Vagina (tissue), 2 donors: ENCODE results near the gene PRKAA1. TPM values are rescaled to one million over a fixed set of nuclear protein-coding genes. Genes with fewer than 3 reads are reported as not detected.
A peak's percentile ranks its signal among the peaks of the same experiment; 100 is the strongest.

Experiments
- DNase-seq, 2 donors: peaks; one replicate each; pipeline ENCODE4 v3.0.0-alpha.2; 2017; ENCODE audit errors: extremely low spot score in 2 of 2
- H3K27ac ChIP-seq: fragments of 200-600 bp; sonication (generic); one replicate; pipeline ENCODE4 v1.5.1; 2019
- H3K27me3 ChIP-seq: fragments of 200-600 bp; sonication (generic); one replicate; pipeline ENCODE4 v1.5.1; 2019
- H3K36me3 ChIP-seq, 2 donors: fragments of 200-600 bp; sonication (generic); one replicate each; pipeline ENCODE4 v1.5.1; 2017 to 2019
- H3K4me1 ChIP-seq: fragments of 200-600 bp; sonication (generic); one replicate; pipeline ENCODE4 v1.5.1; 2019
- H3K4me3 ChIP-seq, 2 donors: fragments of 200-600 bp; sonication (generic); 1 replicate in 1 of 2; 2 replicates in 1 of 2; pipeline ENCODE4 v1.5.1; 2016 to 2019
- H3K9me3 ChIP-seq: fragments of 200-600 bp; sonication (generic); one replicate; pipeline ENCODE4 v1.5.1; 2019
- POLR2A ChIP-seq, 2 donors: fragments of 450-650 bp; IDR thresholded peaks; one replicate each; pipeline ENCODE4 v1.6.1; 2017; ENCODE audit warnings: antibody characterized with exemption in 2 of 2, mild to moderate bottlenecking in 2 of 2, moderate library complexity in 2 of 2
- POLR2AphosphoS5 ChIP-seq, 2 donors: sonication (generic); formaldehyde crosslinking; IDR thresholded peaks; one replicate each; pipeline ENCODE4 v1.9.0; 2017; ENCODE audit warnings: antibody characterized with exemption in 2 of 2, mild to moderate bottlenecking in 2 of 2, low read depth in 1 of 2; ENCODE audit not compliant: insufficient read depth in 1 of 2
- intact Hi-C: fragments of 100-400 bp; cut with DNase I; formaldehyde crosslinking; loops from one replicate; pipeline ENCODE4 v1.15.1; 2023
- total RNA-seq: library from RNA; depleted of rRNA; stranded (reverse); fragments of >200 nt; gene quantifications from one replicate; pipeline ENCODE4 v1.2.3, GENCODE V29; 2016
- TF ChIP-seq, protein P1 (sequence below), 3 experiments: fragments of 450-650 bp in 2 of 3; fragments of 200-600 bp in 1 of 3; sonication (generic) in 1 of 3; IDR thresholded peaks; one replicate each; pipeline ENCODE4 v1.5.1; 2017 to 2019; ENCODE audit warnings: antibody characterized with exemption in 3 of 3, mild to moderate bottlenecking in 2 of 3, moderate library complexity in 2 of 3

PRKAA1 gene
- total RNA-seq: 69.0 TPM

DNA sequence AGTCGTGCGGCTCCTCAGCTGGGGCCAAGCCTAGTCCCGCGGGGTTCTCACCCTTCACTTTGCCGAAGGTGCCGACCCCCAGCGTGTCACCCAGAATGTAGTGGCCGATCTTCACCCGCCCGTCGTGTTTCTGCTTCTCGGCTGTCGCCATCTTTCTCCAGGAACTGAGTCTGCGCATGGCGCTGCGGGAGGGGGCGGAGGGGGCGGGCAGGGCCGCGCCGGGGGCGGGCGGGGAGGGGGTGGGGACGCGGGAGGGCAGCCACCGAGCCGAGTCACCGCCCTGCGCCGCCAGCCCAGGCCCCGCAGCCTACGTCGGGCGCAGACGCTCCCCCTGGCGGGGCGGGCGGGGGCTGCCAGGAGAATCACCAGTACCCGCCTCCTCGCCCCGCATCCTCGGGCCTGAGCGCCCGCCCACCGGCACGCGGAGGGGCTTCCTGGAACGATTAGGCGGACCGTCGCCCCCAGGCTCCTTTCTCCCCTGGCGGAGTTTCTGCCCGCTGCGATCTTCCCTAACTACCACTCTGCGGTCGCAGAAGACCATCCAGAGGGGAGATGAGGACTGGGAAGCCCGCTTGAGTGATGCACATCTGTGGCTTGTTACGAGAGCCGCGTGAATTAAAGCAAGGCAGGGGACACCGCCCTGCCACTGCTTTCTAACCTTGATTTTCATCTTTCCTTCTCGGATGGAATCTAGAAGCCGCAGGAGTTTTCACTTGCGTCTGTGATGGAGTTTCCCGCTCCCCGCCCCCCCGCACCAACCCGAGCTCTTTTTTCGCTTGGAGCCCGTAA lies at the start of gene PRKAA1:
PRKAA1 (minus strand) TSS at position 363 of the 789 bp plus-strand sequence; CDS start at position 178, 185 bp downstream.
- intact Hi-C loops: loop anchor here (1.0 kb wide), 1 partner anchor 37 kb away; the partner anchor contains the start of gene RPL37
- no peaks in the 10 kb centered on the region for H3K36me3 ChIP-seq
- H3K27me3 ChIP-seq: no peaks in the 10 kb centered on the region
- peak within 1 kb of the TSS; percentile 88 to 99 for H3K4me3 ChIP-seq
- DNase-seq: peak in 1 of 2 donors; percentile 93
- peaks cover 48% of the 10 kb centered on the region for H3K4me1 ChIP-seq
- H3K9me3 ChIP-seq: no peaks in the 10 kb centered on the region
- peak within 1 kb of the TSS; percentile 98 for H3K27ac ChIP-seq
- TF ChIP-seq, protein P1, sequence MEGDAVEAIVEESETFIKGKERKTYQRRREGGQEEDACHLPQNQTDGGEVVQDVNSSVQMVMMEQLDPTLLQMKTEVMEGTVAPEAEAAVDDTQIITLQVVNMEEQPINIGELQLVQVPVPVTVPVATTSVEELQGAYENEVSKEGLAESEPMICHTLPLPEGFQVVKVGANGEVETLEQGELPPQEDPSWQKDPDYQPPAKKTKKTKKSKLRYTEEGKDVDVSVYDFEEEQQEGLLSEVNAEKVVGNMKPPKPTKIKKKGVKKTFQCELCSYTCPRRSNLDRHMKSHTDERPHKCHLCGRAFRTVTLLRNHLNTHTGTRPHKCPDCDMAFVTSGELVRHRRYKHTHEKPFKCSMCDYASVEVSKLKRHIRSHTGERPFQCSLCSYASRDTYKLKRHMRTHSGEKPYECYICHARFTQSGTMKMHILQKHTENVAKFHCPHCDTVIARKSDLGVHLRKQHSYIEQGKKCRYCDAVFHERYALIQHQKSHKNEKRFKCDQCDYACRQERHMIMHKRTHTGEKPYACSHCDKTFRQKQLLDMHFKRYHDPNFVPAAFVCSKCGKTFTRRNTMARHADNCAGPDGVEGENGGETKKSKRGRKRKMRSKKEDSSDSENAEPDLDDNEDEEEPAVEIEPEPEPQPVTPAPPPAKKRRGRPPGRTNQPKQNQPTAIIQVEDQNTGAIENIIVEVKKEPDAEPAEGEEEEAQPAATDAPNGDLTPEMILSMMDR (IDR thresholded peaks at IDR 0.05): peak in 2 of 3 experiments; percentile 29 to 46
- peak in 1 of 2 donors; percentile 82 for TF ChIP-seq POLR2A (IDR thresholded peaks at IDR 0.05)
- peak in 1 of 2 donors; percentile 98 for TF ChIP-seq POLR2AphosphoS5 (IDR thresholded peaks at IDR 0.05; ENCODE audit: insufficient read depth in 1 of 2, low read depth in 1 of 2)

DNA sequence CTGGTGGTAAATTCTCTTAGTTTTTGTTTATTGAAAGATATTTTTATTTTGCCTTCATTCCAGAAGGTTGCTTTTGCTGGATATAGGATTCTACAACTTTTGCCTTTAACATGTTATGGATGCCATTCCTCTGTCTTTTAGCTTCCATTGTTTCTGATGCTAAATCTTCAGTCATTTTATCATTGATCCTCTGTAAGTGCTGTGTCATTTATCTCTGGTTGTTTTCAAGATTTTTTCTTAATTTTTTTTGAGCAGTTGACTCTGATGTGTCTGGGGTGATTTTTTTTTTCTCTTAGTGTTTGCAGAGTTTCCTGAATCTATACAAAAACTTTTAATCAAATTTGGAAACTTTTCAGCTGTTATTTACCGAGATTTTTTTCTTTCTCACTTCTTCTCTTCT lies 49.4 kb upstream of the PRKAA1 start:
- H3K4me1 ChIP-seq: no peaks in the 10 kb centered on the region
- intact Hi-C loops: no loop called here

DNA sequence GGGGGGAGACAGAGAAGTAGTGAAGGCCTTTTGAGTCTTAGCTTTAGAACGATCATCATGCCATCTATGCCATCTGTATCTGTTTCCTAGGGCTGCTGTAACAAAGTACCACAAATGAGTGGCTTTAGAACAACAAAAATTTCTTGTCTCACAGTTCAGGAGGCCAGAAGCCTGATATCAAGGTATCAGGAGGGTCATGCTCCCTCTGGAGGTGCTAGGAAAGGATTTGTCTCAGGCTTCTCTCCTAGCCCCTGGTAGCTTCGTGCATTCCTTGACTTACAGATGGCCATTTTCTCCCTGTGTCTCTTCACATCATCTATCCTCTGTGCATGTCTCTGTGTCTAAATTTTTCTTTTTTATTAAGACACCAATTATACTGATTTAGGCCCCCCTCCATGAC lies 48.2 kb upstream of the PRKAA1 start:
- Histone ChIP-seq H3K36me3 (no peaks in the 10 kb centered on the region), H3K9me3 (no peaks in the 10 kb centered on the region), H3K27me3 (no peaks in the 10 kb centered on the region), H3K4me1 (no peaks in the 10 kb centered on the region), H3K4me3 (no peak overlapping the region), H3K27ac (no peak overlapping the region)
- DNase-seq: no peak
- intact Hi-C loops: no loop called here
- no peak for TF ChIP-seq POLR2A (IDR thresholded peaks at IDR 0.05)
- TF ChIP-seq, protein P1 (IDR thresholded peaks at IDR 0.05): no peak
- TF ChIP-seq POLR2AphosphoS5 (IDR thresholded peaks at IDR 0.05; ENCODE audit: insufficient read depth in 1 of 2, low read depth in 1 of 2): no peak

More for the DNA sequence above, 49.4 kb upstream of the PRKAA1 start:
- H3K27me3 ChIP-seq: no peaks in the 10 kb centered on the region
- H3K27ac ChIP-seq: no peak overlapping the region
- H3K36me3 ChIP-seq: no peaks in the 10 kb centered on the region
- TF ChIP-seq, protein P1 (IDR thresholded peaks at IDR 0.05): no peak
- TF ChIP-seq POLR2AphosphoS5 (IDR thresholded peaks at IDR 0.05; ENCODE audit: insufficient read depth in 1 of 2, low read depth in 1 of 2) (no peak), POLR2A (IDR thresholded peaks at IDR 0.05) (no peak)
- DNase-seq: no peak
- no peak overlapping the region for H3K4me3 ChIP-seq
- H3K9me3 ChIP-seq: no peaks in the 10 kb centered on the region

DNA sequence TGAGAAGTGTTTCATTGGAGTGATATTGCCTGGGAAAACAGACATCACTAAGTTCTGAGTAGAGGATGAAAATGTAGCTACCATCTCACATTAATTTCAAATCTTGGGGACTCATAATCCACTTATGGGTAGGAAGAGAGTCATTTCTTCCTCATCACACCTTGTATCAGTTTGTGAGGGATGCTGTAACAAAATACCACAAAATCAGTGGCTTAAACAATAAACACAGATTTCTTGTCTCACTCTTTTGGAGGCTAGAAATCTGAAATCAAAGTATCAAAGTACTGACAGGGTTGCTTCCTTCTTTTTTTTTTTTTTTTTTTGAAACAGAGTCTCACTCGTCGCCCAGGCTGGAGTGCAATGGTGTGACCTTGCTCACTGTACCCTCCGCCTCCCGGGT lies 46.4 kb upstream of the PRKAA1 start:
- Histone ChIP-seq H3K4me1 (no peaks in the 10 kb centered on the region), H3K36me3 (no peaks in the 10 kb centered on the region), H3K4me3 (no peak overlapping the region), H3K27ac (no peak overlapping the region), H3K27me3 (no peaks in the 10 kb centered on the region), H3K9me3 (no peaks in the 10 kb centered on the region)
- DNase-seq: no peak
- TF ChIP-seq POLR2AphosphoS5 (IDR thresholded peaks at IDR 0.05; ENCODE audit: insufficient read depth in 1 of 2, low read depth in 1 of 2) (no peak), POLR2A (IDR thresholded peaks at IDR 0.05) (no peak)
- TF ChIP-seq, protein P1 (IDR thresholded peaks at IDR 0.05): no peak
- intact Hi-C loops: no loop called here

DNA sequence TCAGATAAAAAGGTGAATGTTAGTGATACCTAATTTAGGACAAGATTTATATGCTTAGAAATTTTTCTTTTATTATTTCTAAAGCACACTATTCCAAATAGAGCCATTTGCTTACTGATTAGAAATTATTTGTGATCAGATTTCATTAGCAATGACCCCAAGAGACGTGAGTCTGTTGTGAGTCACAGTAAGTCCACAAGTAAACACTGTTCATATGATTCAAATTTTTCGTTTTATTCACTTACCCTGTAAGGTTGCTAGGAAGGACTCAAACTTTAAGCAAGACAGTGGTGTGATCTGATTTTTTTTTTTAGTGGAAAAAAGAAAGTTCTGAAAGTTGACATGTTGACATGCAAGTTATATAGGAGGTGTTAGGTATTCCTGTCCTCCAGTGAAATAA lies 44.2 kb upstream of the PRKAA1 start:
- H3K9me3 ChIP-seq: no peaks in the 10 kb centered on the region
- peak overlapping the region in 1 of 2 donors; percentile 38 for H3K4me3 ChIP-seq
- H3K27ac ChIP-seq: peak overlapping the region; percentile 66
- TF ChIP-seq POLR2A (IDR thresholded peaks at IDR 0.05) (no peak), POLR2AphosphoS5 (IDR thresholded peaks at IDR 0.05; ENCODE audit: insufficient read depth in 1 of 2, low read depth in 1 of 2) (no peak)
- TF ChIP-seq, protein P1 (IDR thresholded peaks at IDR 0.05): no peak
- H3K4me1 ChIP-seq: no peaks in the 10 kb centered on the region
- no peaks in the 10 kb centered on the region for H3K27me3 ChIP-seq
- H3K36me3 ChIP-seq: no peaks in the 10 kb centered on the region
- DNase-seq: no peak
- intact Hi-C loops: no loop called here
